ENCODE measurements around the gene RACGAP1.

The RACGAP1 gene

GRCh38 chr12:50055831-50056638 is 30.7 kb upstream of the RACGAP1 start:
- peak; percentile 60 for DNase-seq (ENCODE audit: low read depth, low spot score)
- in situ Hi-C loops (cut with HindIII; ENCODE audit: low sequenced_read_pairs): no loop called here
- peak; percentile 99 for TF ChIP-seq CTCF (IDR thresholded peaks at IDR 0.05; ENCODE audit: low read depth, low read length)
- no peak overlapping the region for H3K4me3 ChIP-seq (ENCODE audit: low read depth, low read length)

- DNase-seq (ENCODE audit: low read depth, low spot score): no peak
- in situ Hi-C loops (cut with HindIII; ENCODE audit: low sequenced_read_pairs): no loop called here
- H3K4me3 ChIP-seq (ENCODE audit: low read depth, low read length): no peak overlapping the region
- no peak for TF ChIP-seq CTCF (IDR thresholded peaks at IDR 0.05; ENCODE audit: low read depth, low read length)
These were observed 28.3 kb upstream of the RACGAP1 start for GRCh38 chr12:50053583-50053982.

GRCh38 chr12:50052964-50053363 is 27.7 kb upstream of the RACGAP1 start:
- in situ Hi-C loops (cut with HindIII; ENCODE audit: low sequenced_read_pairs): no loop called here
- no peak for TF ChIP-seq CTCF (IDR thresholded peaks at IDR 0.05; ENCODE audit: low read depth, low read length)

GRCh38 chr12:50052544-50052943 is 27.2 kb upstream of the RACGAP1 start:
- in situ Hi-C loops (cut with HindIII; ENCODE audit: low sequenced_read_pairs): no loop called here
- no peak for TF ChIP-seq CTCF (IDR thresholded peaks at IDR 0.05; ENCODE audit: low read depth, low read length)
- no peak overlapping the region for H3K4me3 ChIP-seq (ENCODE audit: low read depth, low read length)
- no peak for DNase-seq (ENCODE audit: low read depth, low spot score)

More at GRCh38 chr12:50052964-50053363, 27.7 kb upstream of the RACGAP1 start:
- DNase-seq (ENCODE audit: low read depth, low spot score): no peak
- H3K4me3 ChIP-seq (ENCODE audit: low read depth, low read length): no peak overlapping the region

- TF ChIP-seq CTCF (IDR thresholded peaks at IDR 0.05; ENCODE audit: low read depth, low read length): no peak
- DNase-seq (ENCODE audit: low read depth, low spot score): no peak
- in situ Hi-C loops (cut with HindIII; ENCODE audit: low sequenced_read_pairs): no loop called here
- no peak overlapping the region for H3K4me3 ChIP-seq (ENCODE audit: low read depth, low read length)
These were observed 26.0 kb upstream of the RACGAP1 start for GRCh38 chr12:50051101-50051806.

GRCh38 chr12:50050410-50051098 is 25.3 kb upstream of the RACGAP1 start:
- no peak for TF ChIP-seq CTCF (IDR thresholded peaks at IDR 0.05; ENCODE audit: low read depth, low read length)
- DNase-seq (ENCODE audit: low read depth, low spot score): peak; percentile 12
- H3K4me3 ChIP-seq (ENCODE audit: low read depth, low read length): peak overlapping the region; percentile 17
- in situ Hi-C loops (cut with HindIII; ENCODE audit: low sequenced_read_pairs): no loop called here
